A673 (cell line): ENCODE data around the gene FNDC11.

Experiments used
- CTCF ChIP-seq: fragments of 300-800, 200-600 bp; sonication (generic); conservative IDR thresholded peaks from 2 replicates; pipeline ENCODE4 v1.5.1; 2017; ENCODE audit warnings: low read depth, mild to moderate bottlenecking, antibody characterized with exemption, low read length, moderate library complexity, mixed read lengths
- EZH2 ChIP-seq: fragments of 200-600 bp; sonication (generic); IDR thresholded peaks from 2 replicates; pipeline ENCODE4 v1.6.1; 2017; ENCODE audit warnings: borderline replicate concordance, low read depth, mild to moderate bottlenecking, mixed read lengths, antibody characterized with exemption, low read length; ENCODE audit not compliant: poor library complexity, severe bottlenecking

GRCh38 chr20:63520934-63521601 is 32.9 kb upstream of the FNDC11 start:
- TF ChIP-seq EZH2 (no peak), CTCF (no peak)
